Colonic mucosa (tissue), 4 donors: ENCODE data around the gene SSR3. TPM values are rescaled to one million over a fixed set of nuclear protein-coding genes. Genes with fewer than 3 reads are reported as not detected.

Source experiments
- DNase-seq: peaks from one replicate; pipeline ENCODE4 v3.0.0-alpha.2; 2020
- H3K27ac ChIP-seq: fragments of 200-600 bp; one replicate; pipeline ENCODE4 v1.8.0; 2021
- H3K27me3 ChIP-seq: fragments of 200-600 bp; one replicate; pipeline ENCODE4 v1.8.0; 2021
- H3K36me3 ChIP-seq: fragments of 200-600 bp; one replicate; pipeline ENCODE4 v1.8.0; 2021
- H3K4me1 ChIP-seq: fragments of 200-600 bp; one replicate; pipeline ENCODE4 v1.8.0; 2021; ENCODE audit warnings: mild to moderate bottlenecking
- H3K4me3 ChIP-seq: fragments of 200-600 bp; one replicate; pipeline ENCODE4 v1.8.0; 2021
- H3K9ac ChIP-seq, 2 donors: one replicate each; pipeline ENCODE4 v1.7.0; 2013; ENCODE audit warnings: control low read depth in 2 of 2, low read depth in 2 of 2, low read length in 2 of 2
- H3K9me3 ChIP-seq: fragments of 200-600 bp; one replicate; pipeline ENCODE4 v1.8.0; 2021
- CTCF ChIP-seq: fragments of 200-600 bp; IDR thresholded peaks from one replicate; pipeline ENCODE4 v1.8.0; 2022; ENCODE audit warnings: antibody characterized with exemption, mild to moderate bottlenecking
- intact Hi-C: fragments of 100-400 bp; cut with DNase I; formaldehyde crosslinking; loops from one replicate; pipeline ENCODE4 v1.14.1; 2022
- total RNA-seq, 2 donors: library from RNA; stranded (reverse); fragmentation: NEBNext Ultra II Directional in 1 of 2; extraction: Animal tissue kit (Norgen Biotek cat#: 25700) in 1 of 2; gene quantifications; one replicate each; pipeline ENCODE4 v1.2.1, GENCODE V29; 2021
- donor health status: healthy.
- donor health status: DM: no; HTN: no; CAD: no.
- donor health status: DM: no; HTN: no; CAD: no.

The SSR3 gene
- 100 to 1,000 TPM; 134 to 171 TPM for total RNA-seq

GRCh38 chr3:156554842-156555687 lies at the start of gene SSR3:
Gene SSR3 (minus strand): TSS chr3:156555117. CDS start chr3:156555089, 28 bp downstream.
- H3K9ac ChIP-seq: peak within 1 kb of the TSS; percentile 88 to 92
- intact Hi-C loops: loop anchor here (5.0 to 10.0 kb wide), 3 partner anchors 122 to 600 kb away; partner anchors contain the start of gene LEKR1

GRCh38 chr3:156604064-156604641 lies 49.2 kb upstream of the SSR3 start:
- no peak overlapping the region for H3K27ac ChIP-seq
- H3K4me3 ChIP-seq: no peak overlapping the region
- TF ChIP-seq CTCF: no peak
- intact Hi-C loops: no loop called here
- no peak for DNase-seq
- H3K36me3 ChIP-seq: no peaks in the 10 kb centered on the region
- H3K9ac ChIP-seq: no peak overlapping the region
- H3K4me1 ChIP-seq: no peaks in the 10 kb centered on the region
- H3K9me3 ChIP-seq: no peaks in the 10 kb centered on the region
- H3K27me3 ChIP-seq: no peaks in the 10 kb centered on the region

More at GRCh38 chr3:156554842-156555687, at the start of gene SSR3:
- H3K4me3 ChIP-seq: peak within 1 kb of the TSS; percentile 87
- H3K4me1 ChIP-seq: no peaks in the 10 kb centered on the region
- DNase-seq: peak; percentile 99
- no peaks in the 10 kb centered on the region for H3K36me3 ChIP-seq
- peak within 1 kb of the TSS; percentile 73 for H3K27ac ChIP-seq
- no peaks in the 10 kb centered on the region for H3K27me3 ChIP-seq
- no peaks in the 10 kb centered on the region for H3K9me3 ChIP-seq
- no peak for TF ChIP-seq CTCF

GRCh38 chr3:156603379-156604017 lies 48.6 kb upstream of the SSR3 start:
- TF ChIP-seq CTCF: no peak
- Histone ChIP-seq H3K9me3 (no peaks in the 10 kb centered on the region), H3K4me3 (no peak overlapping the region), H3K4me1 (no peaks in the 10 kb centered on the region), H3K27me3 (no peaks in the 10 kb centered on the region), H3K27ac (no peak overlapping the region), H3K36me3 (no peaks in the 10 kb centered on the region), H3K9ac (no peak overlapping the region)
- intact Hi-C loops: no loop called here
- DNase-seq: no peak

GRCh38 chr3:156602424-156602823 lies 47.5 kb upstream of the SSR3 start:
- H3K4me3 ChIP-seq: no peak overlapping the region
- no peaks in the 10 kb centered on the region for H3K36me3 ChIP-seq
- H3K9ac ChIP-seq: no peak overlapping the region
- no peak for TF ChIP-seq CTCF
- H3K4me1 ChIP-seq: no peaks in the 10 kb centered on the region
- H3K27ac ChIP-seq: no peak overlapping the region
- no peaks in the 10 kb centered on the region for H3K27me3 ChIP-seq
- intact Hi-C loops: no loop called here
- no peak for DNase-seq
- H3K9me3 ChIP-seq: no peaks in the 10 kb centered on the region

- DNase-seq: no peak
- Histone ChIP-seq H3K4me1 (no peaks in the 10 kb centered on the region), H3K27ac (no peak overlapping the region), H3K9me3 (no peaks in the 10 kb centered on the region), H3K27me3 (no peaks in the 10 kb centered on the region), H3K9ac (no peak overlapping the region), H3K4me3 (no peak overlapping the region), H3K36me3 (no peaks in the 10 kb centered on the region)
- no peak for TF ChIP-seq CTCF
- intact Hi-C loops: no loop called here
These were observed 46.6 kb upstream of the SSR3 start for GRCh38 chr3:156601497-156601896.
